Thyroid gland (tissue), 4 donors: Measurements from ENCODE around the gene ORAI2. TPM values are rescaled to one million over a fixed set of nuclear protein-coding genes. Genes with fewer than 3 reads are reported as not detected.
"Not testable (repeated sequence)": the region's sequence is repeated elsewhere in the genome, so short reads cannot be mapped to it uniquely, and the experiment has no call there.

Experiments used
- DNase-seq, 2 donors: peaks; one replicate each; pipeline ENCODE4 v3.0.0-alpha.2; 2019
- H3K27ac ChIP-seq, 3 donors: fragments of 200-600 bp; sonication (generic); 1 replicate in 2 of 3; 2 replicates in 1 of 3; pipeline ENCODE4 v1.5.1; 2016 to 2019; ENCODE audit warnings: mild to moderate bottlenecking in 1 of 3, moderate library complexity in 1 of 3
- H3K27me3 ChIP-seq: fragments of 200-600 bp; sonication (generic); one replicate; pipeline ENCODE4 v1.5.1; 2019
- H3K36me3 ChIP-seq, 2 donors: fragments of 200-600 bp; sonication (generic); one replicate each; pipeline ENCODE4 v1.5.1; 2016 to 2019
- H3K4me1 ChIP-seq, 2 donors: fragments of 200-600 bp; sonication (generic); one replicate each; pipeline ENCODE4 v1.5.1; 2017 to 2019
- H3K4me3 ChIP-seq, 3 donors: fragments of 200-600 bp; sonication (generic); replicated peaks in 1 of 3; 1 replicate in 2 of 3; 2 replicates in 1 of 3; pipeline ENCODE4 v1.5.1; 2016; ENCODE audit warnings: mild to moderate bottlenecking in 1 of 3
- H3K9me3 ChIP-seq: fragments of 200-600 bp; sonication (generic); one replicate; pipeline ENCODE4 v1.5.1; 2017
- CTCF ChIP-seq, 6 experiments: fragments of 200-600 bp in 3 of 6; fragments of 450-650 bp in 3 of 6; sonication (generic) in 3 of 6; IDR thresholded peaks; one replicate each; pipeline ENCODE4 v1.5.1; 2016 to 2019; ENCODE audit warnings: antibody characterized with exemption in 6 of 6, mild to moderate bottlenecking in 2 of 6, inconsistent platforms in 1 of 6, moderate library complexity in 1 of 6
- POLR2A ChIP-seq, 2 donors: fragments of 450-650 bp; IDR thresholded peaks; one replicate each; pipeline ENCODE4 v1.6.1; 2017; ENCODE audit warnings: antibody characterized with exemption in 2 of 2, mild to moderate bottlenecking in 2 of 2, moderate library complexity in 1 of 2
- WGBS, 2 donors: methylation state at CpG; one replicate each; pipeline ENCODE4 v1.1.5; 2017; 5-methylcytosine and 5-hydroxymethylcytosine counted together
- intact Hi-C: fragments of 100-400 bp; cut with DNase I; formaldehyde crosslinking; loops from one replicate; pipeline ENCODE4 v1.15.1; 2023
- total RNA-seq, 4 donors: library from RNA; depleted of rRNA; stranded (reverse); fragments of >200 nt; gene quantifications; one replicate each; pipeline ENCODE4 v1.2.3, GENCODE V29; 2016

ORAI2 gene
- total RNA-seq, 4 donors from 2014 or later, result 41.8 to 133 (median 81.4) TPM

GRCh38 chr7:102472126-102473041, 39.0 kb downstream of the ORAI2 start:
- WGBS, 2 donors, result 84 to 86% methylated on average over 18 to 29 of the region's 31 CpGs
- intact Hi-C loops, result no loop called here
- peak; percentile 1 to 2 for DNase-seq
- Histone ChIP-seq H3K4me1 (no peaks in the 10 kb centered on the region), H3K9me3 (no peaks in the 10 kb centered on the region), H3K4me3 (no peak overlapping the region), H3K27ac (no peak overlapping the region), H3K27me3 (no peaks in the 10 kb centered on the region), H3K36me3 (peaks cover 12 to 17% of the 10 kb centered on the region in 2 donors)
- no peak for TF ChIP-seq CTCF (IDR thresholded peaks at IDR 0.05)
- no peak for TF ChIP-seq POLR2A (IDR thresholded peaks at IDR 0.05)

DNA sequence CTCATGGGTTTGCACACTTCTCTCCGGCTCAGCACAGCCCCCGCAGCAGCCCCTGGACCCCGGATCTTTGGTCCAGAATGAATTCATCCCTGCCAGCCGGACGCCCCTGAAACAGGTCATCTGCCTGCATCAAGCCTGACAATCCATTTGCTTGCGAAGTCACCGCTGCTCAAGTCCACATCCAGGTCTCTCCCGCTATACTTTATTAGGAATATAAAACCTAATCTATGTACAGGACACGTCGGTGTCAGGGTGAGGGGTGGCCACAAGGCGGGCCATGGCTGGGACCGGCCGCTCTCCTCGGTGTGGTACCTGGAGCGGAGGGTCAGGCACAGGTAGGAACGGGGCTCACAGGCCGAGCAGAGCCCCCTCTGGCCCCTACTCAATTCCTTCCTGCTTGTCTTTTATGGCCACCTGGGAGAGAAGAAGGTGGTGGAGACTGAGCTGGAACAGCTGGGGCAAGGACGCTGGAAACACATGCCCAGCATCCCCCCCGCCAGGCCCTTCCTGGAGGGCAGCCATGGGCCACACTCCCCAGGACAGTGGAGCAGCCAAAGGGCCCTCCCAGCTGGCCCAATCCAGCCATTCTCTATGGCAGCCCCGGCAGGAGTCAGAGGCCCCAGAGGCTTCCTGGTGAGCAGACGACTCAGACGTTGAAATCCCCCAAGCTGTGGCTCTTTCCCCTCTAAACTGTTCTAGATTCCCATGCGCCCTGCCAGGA, 40.1 kb downstream of the ORAI2 start:
- no peaks in the 10 kb centered on the region for H3K27me3 ChIP-seq
- no peaks in the 10 kb centered on the region for H3K9me3 ChIP-seq
- H3K27ac ChIP-seq, result no peak overlapping the region
- DNase-seq, result peak; percentile 0 to 1
- no peaks in the 10 kb centered on the region for H3K4me1 ChIP-seq
- TF ChIP-seq POLR2A (IDR thresholded peaks at IDR 0.05) (no peak), CTCF (IDR thresholded peaks at IDR 0.05) (no peak)
- WGBS, 2 donors, result 88% methylated on average over 19 to 21 of the region's 23 CpGs
- peaks cover 12 to 17% of the 10 kb centered on the region in 2 donors for H3K36me3 ChIP-seq
- intact Hi-C loops, result no loop called here
- H3K4me3 ChIP-seq, result no peak overlapping the region

DNA sequence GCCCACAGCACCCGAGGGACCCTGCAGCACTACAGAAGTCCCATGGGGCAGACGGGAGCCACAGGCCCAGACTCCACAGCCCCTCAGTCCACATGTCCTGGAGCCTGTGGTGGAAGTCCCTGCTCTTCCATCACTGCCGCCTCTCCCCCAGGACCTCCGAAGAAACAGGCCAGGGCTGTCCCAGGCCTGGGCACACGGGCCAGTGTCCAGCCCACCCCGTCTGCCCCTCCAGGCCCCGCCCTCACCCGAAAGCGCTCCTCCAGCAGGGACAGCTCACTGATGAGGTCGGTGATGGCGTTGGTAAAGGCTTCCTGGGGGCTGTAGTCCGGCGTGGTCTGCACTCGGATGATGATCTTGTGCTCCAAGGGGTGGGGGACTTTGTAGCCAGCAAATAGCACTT, 40.7 kb downstream of the ORAI2 start:
- H3K4me3 ChIP-seq, DNase-seq, H3K4me1 ChIP-seq, intact Hi-C loops, H3K27ac ChIP-seq, H3K27me3 ChIP-seq, H3K9me3 ChIP-seq: not testable (repeated sequence)
- peaks cover 12 to 17% of the 10 kb centered on the region in 2 donors for H3K36me3 ChIP-seq
- 89% methylated on average over 7 of the region's 14 CpGs; no CpG with 5 or more reads in 1 of the 2 donors for WGBS, 2 donors

DNA sequence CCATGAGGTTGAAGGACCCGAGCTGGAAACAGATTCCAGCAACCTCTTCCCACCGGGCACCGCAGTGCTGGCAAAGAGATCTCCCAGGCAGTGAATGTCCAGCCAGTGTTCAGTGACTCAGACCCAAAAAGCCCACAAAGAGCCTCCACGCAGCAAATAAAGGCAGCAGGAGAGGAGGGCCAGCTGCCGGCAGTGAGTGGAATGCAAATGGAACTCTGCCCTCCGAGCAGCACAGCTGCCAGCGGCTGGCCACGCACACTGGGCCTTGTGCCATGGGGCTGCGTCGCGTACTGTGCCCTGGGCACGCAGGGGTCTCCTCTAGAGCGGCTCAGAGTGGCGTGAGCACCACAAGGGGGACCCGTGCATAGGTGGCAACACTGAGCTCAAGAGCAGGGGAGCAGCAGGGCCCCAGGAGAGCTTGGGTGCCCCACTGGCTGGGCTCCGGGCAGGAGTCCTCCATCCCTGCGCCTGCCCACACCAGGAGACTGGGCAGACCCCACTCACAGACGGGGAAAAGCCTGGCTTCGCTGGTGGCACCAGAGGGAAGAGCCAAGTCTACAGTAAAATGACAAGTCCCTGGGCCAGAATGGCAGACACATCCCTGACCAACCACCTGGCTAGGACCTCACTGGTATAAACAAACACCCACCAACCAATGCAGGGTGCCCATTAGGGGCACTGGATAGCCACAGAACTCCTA, 41.5 kb downstream of the ORAI2 start:
- intact Hi-C loops, H3K9me3 ChIP-seq, DNase-seq, H3K27ac ChIP-seq, H3K4me3 ChIP-seq, H3K4me1 ChIP-seq, H3K27me3 ChIP-seq: not testable (repeated sequence)
- peaks cover 12 to 17% of the 10 kb centered on the region in 2 donors for H3K36me3 ChIP-seq
- 95% methylated on average over 4 of the region's 19 CpGs; no CpG with 5 or more reads in 1 of the 2 donors for WGBS, 2 donors

DNA sequence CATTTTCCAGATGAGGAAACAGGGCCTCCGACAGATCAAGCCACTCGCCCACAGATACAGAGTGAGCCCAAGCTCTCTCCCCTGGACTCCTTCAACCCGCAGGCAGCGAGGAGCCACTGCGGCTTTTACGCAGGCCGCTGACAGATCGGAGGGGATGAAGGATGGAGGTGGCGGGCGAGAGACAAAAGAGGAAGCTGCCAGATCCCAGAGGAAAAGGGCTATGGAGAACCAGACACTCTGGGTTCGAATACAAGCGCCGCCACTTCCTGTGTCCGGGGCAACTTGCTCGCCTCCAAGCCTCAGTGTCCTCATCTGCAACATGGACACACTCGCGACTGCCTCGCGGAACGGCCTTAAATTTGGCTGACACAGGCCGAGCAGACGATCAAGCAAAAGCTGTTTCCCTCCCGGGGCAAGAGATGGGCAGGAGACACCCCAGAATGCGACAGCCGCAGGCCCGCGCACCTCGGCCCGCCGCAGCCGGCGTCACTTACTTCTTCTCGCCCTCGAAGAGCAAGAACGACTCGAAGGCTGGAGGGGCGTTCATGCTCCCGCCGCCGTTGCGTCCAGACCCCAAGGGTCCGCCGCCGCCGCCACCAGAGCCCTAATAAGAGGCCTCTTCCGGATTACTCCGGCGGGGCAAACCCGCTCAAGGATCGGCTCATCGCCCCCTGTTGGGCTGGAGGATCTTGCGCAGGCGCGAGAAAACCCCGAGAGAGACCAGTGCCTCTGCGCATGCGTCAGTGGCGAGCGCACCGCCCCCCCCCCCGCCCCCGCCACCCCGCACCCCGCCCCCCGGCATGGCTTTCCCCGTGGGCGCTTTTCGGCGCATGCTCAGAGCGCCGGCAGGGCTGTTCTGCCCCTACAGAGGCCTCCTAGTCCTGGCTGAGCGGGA, 45.2 kb downstream of the ORAI2 start, which contains the start of gene POLR2J:
Gene POLR2J, minus strand, starts transcription at position 609 of the 895 bp plus-strand sequence. Its CDS starts 62 bp downstream, at position 547.
- TF ChIP-seq POLR2A (IDR thresholded peaks at IDR 0.05), result peak in 1 of 2 donors; percentile 47
- TF ChIP-seq CTCF (IDR thresholded peaks at IDR 0.05), result peak in 4 of 6 experiments; percentile 16 to 62 (median 36)
- H3K36me3 ChIP-seq, H3K4me1 ChIP-seq, H3K27ac ChIP-seq, intact Hi-C loops, H3K27me3 ChIP-seq, H3K9me3 ChIP-seq: not testable (repeated sequence)
- peak; percentile 67 to 86 for DNase-seq
- H3K4me3 ChIP-seq, result peak within 1 kb of the TSS in 1 of 3 donors; percentile 40
- 0% methylated on average over 1 of the region's 72 CpGs; no CpG with 5 or more reads in 1 of the 2 donors for WGBS, 2 donors

- H3K4me1 ChIP-seq, intact Hi-C loops, H3K27ac ChIP-seq, H3K4me3 ChIP-seq, H3K9me3 ChIP-seq, H3K36me3 ChIP-seq, H3K27me3 ChIP-seq, DNase-seq: not testable (repeated sequence)
- no CpG with 5 or more reads among the region's 10 CpGs for WGBS, 2 donors
Observed at GRCh38 chr7:102479209-102479584, 45.8 kb downstream of the ORAI2 start.
